GM19238 (cell line): ENCODE results near the gene CRACDL.

Source experiments
- DNase-seq: peaks from one replicate; pipeline ENCODE4 v3.0.0; 2011; ENCODE audit warnings: low spot score; ENCODE audit not compliant: insufficient read length

CRACDL gene

DNA sequence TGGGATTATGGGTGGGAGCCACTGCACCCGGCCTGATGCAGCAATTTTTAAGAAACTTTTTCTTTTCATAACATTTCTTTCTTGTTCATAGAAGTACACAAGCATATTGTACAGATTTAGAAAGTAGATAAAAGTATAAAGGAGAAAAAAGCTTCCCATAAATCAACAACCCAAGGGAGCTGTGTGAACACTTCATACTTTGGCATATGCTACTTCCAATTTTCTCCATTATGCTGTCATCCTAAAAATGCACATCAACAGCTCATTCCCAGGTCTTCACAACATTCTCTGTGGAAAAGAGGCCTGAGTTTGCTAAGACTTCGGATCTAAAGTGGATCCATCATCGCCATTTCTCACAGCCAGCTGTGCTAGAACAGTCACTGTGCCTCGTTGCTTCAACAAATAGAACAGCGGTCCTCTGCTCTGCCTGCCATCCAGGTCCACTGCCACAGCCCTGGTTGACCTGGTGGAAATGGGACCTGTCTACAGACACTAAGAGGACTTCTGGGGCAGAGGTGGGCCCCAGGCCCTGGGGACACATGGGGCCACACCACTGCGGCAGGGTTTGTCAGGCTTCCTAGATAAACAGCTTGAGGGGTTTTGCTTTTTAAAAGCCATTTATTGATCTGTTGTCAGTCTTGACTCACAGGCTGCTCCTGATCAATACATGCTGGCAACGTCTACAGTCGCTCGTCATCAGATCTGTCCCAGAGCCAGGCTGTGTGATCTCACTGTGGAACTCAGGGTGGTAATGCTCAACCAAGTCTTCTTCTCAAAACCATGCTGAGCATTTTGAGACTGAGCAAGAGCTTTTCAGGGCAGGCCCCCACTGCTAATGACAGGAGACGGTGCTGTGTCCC is 132.4 kb downstream of the CRACDL start:
- no peak for DNase-seq

- no peak for DNase-seq
Measured at GRCh38 chr2:98802344-98802743, 133.7 kb downstream of the CRACDL start.

DNA sequence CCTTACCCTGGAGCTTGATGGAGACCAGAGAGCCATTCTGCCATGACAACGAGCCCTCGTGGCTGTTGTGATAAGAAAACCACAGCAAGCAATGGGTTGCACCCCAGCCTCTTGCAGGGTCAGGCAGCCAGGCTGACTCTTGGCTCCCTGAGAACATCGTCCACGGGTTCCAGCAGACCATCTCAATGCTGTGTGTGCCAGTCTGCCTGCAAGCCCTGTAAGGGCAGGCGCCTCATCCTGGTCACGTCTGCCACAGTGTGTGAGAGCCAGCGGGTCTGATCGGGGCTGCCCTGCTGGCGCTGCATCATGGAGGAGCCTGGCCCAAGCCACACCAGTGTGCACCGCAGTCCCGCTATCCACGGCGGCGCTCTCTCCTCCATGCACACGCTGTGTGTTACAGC is 134.1 kb downstream of the CRACDL start:
- DNase-seq = no peak

DNA sequence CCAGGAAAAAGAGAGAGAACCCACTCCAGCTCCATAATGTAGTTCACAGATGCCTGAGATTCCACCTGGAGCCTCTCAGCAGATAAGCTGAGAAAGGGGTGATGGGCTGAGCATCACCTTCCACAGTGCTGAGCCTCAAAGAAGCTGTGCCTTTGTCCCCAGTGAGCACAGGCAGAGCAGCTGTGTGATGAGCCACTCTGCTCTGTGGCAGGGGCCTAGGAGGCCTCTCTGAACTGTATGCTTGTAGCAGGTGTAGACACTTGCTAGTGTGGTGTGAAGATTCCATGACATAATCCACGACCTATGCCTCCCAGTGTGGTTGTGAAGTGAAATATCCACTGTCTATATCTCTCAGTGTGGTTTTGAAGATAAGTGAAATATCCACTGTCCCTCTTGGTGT is 134.7 kb downstream of the CRACDL start:
- DNase-seq = no peak

GRCh38 chr2:98800330-98801064 is 135.5 kb downstream of the CRACDL start:
- no peak for DNase-seq

GRCh38 chr2:98799375-98800329 is 136.4 kb downstream of the CRACDL start:
- no peak for DNase-seq

- no peak for DNase-seq
Measured at GRCh38 chr2:98796775-98797544, 139.1 kb downstream of the CRACDL start.

DNA sequence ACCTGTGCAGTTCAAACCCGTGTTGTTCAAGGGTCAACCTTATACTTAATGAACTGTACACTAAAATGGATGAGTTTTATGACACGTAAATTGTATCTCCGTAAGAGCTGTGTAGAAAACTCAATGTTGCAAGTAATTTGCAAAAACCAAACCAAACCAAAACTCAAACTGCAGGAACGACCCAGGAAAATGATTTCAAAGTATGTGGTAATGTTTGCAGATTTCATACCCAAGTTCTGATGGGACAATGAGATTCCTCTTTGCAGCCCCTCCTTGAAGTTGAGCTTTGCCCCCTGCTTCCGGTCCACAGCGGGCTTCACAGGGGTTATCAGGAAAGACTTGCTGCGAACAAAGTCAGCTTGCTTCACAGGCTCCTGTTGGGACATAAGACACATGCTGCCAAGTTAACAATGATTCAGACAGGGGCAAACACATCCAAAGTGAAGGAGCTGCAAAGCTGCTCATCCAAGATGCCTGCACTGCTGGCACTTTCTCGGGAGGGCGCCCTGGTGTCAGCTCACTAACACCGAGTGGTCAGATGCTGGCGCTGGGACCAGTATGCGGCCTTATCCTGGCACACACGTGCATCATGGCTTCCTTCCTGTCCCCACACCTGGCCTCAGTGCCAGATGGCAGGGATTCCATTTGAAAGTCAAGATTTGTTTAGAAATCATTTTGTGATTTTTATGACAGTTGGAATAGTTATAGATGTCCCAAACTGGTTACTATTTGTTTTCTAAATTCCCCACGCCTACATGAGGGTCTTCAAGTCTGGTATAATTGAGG is 139.9 kb downstream of the CRACDL start:
- no peak for DNase-seq

DNA sequence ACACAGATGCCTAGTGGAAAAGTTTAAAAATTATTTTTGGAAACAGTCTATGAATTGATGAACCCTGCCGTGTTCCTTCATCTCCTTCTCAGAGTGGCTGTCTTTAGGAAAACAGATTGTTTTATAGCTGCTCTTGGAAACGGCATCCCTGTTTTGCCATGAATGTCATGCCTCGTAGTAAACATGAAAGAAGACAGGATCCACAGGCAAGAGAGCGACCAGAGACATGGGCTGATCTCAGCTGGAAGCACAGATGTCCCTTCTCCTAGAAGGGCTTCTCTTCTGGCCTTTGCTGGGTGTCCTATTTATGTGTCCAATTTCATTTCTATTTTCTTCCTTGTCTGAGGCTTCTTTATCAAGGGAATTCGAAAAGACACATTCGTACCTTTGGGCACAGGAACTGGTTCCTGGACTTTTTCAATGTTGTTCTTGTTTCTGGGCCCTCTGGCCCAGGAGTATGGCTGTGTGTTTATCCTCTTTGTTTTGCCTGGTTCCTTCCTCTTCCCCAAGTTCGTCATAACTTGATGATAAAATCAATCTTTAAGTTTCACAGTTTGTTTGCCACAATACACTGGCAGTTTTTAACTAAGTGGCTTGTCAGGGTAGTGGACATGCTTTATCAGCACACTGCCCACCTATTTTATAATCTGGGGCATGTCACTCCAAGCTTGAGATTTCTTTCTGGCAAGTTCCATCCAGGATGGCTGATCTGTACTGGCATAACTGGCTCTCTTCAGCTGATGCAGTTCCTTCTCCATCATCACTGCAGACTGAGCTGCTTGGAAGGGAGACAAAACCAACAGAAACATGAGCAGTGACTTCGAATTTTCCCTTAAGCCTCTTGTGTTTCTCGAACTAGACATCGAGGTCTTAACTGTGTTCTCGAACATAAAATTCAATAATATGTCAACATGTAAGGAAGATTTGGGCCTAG is 141.9 kb downstream of the CRACDL start:
- DNase-seq = no peak

DNA sequence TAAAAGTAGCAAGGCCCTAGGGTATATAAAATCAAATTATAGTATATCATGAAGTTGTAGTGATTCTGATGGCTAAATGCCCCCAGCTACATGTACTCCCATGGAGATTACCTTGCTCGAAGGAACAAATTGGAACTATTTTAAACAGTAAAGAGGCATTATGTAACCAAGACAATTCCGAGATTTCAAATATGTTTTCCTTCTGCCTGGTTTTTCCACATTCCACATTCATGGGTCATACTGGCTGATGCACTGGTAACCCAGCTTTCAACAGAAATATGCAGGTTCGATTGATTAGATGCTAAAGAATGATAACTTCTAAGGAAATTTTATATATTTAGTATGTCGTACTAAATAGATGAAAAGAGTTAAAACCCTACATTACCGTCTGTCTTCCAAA is 142.8 kb downstream of the CRACDL start:
- DNase-seq = no peak

GRCh38 chr2:98790221-98790620 is 145.8 kb downstream of the CRACDL start:
- DNase-seq = no peak

GRCh38 chr2:98787700-98788099 is 148.3 kb downstream of the CRACDL start:
- DNase-seq = no peak

DNA sequence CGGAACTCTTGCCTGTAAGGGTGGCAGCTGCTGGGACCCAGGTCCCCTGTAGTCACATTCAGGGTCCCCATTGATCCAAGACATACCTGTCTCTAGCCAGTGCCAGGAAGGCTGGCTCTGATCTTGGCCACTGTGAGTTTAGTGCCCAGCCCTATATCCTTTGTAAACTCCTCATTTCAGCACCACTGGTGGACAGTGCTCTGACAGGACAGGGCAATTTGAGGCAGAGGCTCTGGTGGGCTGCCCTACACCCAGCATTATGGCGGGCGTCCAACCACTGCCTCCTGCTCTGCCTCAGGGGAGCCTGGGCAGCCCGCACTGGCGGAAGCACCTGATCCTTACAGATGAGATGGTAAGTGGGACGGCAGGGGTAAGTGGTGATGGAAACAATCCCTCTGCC is 149.8 kb downstream of the CRACDL start:
- no peak for DNase-seq

DNA sequence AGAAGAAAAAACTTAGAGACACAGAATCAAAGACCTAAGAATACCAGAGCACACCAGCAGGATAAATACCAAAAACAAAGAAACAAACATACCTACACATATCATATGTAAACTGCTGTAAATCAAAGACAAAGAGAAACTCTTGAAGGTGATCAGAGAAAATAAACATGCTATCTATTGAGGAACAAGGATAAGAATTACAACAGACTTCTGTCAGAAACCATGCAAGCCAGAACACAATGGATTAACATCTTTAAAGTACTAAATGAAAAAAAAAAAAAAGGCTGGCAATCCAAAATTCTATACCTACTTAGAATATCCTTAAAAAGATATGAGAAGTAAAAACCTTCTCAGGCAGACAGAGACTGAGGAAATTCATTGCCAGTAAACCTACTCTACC is 153.5 kb downstream of the CRACDL start:
- no peak for DNase-seq

- no peak for DNase-seq
Measured at GRCh38 chr2:98781822-98782221, 154.2 kb downstream of the CRACDL start.

DNA sequence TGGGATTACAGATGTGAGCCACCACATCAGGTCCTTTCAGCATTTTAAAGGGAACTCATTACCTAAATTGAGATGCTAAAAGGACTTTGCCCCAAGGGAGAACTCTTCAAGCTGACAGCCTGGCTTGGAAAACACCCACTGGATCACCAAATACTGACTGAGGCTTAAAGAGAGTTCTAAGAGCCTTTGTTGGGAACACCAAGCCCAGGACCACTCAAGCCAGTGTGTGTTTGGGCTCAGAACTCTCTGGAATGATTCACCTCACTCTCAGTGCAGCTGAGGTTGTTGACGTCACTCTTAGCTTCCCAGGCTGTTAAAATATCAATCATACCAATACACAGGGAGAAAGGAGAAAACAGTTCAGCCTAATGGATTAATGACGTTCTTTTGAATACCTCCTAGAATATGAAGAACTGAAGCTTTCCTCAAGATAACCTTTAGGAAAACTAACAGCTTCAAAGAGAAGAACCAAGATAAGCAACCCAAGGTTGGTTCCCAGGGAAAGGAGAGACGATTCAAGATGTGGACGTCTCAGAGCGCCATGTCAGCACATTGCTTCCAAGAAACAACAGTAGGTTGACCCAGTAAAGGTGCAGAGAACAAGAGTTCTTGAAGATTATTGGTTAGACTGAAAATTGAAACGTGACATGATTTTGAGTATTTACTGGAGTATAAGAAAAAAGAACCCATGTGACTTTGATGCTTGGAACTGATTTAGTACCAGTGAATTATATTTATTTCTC is 157.1 kb downstream of the CRACDL start:
- no peak for DNase-seq

DNA sequence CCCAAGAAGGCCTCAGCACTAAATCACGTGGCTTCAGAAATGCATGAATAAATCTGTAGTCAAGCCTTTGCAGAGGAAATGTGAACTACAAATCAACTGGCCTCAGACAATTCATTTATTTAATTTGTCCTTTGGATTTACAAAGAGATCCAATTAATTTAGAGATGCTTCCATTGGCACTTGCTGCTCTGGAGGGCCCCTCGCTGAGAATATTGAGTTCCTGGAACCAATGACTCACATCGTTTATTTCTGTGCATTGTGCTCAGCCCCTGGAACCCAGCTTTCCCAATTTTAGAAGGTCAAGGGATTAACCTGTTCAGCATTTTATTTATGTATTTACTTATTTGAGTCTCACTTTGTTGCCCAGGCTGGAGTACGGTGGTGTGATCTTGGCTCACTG is 157.9 kb downstream of the CRACDL start:
- DNase-seq = no peak

- no peak for DNase-seq
Measured at GRCh38 chr2:98777710-98778109, 158.3 kb downstream of the CRACDL start.
